ENCODE measurements around the gene APOBEC3B.

Gene APOBEC3B

DNA sequence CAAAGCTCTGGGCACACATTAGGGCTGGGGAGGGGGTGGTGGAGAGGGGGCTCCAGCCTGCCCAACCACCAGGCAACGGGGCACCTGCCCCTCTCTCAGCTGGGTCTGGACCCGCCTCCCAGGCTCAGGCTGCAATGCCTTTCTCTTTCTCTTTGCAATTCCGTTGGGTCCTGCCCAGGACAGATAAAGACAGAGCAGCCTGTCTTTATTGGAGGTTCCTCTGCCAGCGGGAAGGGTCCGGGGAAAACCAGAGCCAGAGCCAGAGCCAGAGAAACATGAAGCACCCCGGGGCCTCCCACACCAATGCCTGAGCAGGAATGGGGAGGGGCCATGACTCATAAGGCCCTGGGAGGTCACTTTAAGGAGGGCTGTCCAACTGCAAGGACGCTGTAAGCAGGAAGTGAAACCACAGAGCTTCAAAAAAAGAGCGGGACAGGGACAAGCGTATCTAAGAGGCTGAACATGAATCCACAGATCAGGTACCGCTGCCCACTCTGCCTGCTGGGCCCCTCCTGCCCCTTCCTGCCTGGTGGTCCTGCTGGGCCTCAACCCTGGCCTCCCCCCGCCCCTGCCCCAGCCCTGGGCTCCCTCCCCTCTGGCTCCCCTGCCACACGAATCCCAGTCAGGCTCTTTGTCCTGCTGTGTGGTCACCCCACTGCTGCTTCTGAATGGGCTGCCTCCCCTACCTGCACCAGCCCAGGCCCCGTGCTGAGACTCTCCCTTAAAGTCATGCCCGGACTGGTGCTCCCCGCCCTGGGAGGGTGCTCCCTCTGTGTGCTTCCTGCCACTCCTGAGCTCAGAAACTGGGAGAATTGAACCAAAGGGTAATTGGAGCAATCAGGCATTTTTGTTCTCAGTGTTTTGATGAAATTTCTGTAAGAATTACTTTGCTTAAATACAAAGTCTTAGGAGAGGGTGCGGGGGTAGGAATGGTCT is at the start of gene APOBEC3B:
Gene APOBEC3B (plus strand): TSS at position 356 of the 936 bp plus-strand sequence. CDS start 107 bp downstream, at position 463.
- TF ChIP-seq, protein P1, sequence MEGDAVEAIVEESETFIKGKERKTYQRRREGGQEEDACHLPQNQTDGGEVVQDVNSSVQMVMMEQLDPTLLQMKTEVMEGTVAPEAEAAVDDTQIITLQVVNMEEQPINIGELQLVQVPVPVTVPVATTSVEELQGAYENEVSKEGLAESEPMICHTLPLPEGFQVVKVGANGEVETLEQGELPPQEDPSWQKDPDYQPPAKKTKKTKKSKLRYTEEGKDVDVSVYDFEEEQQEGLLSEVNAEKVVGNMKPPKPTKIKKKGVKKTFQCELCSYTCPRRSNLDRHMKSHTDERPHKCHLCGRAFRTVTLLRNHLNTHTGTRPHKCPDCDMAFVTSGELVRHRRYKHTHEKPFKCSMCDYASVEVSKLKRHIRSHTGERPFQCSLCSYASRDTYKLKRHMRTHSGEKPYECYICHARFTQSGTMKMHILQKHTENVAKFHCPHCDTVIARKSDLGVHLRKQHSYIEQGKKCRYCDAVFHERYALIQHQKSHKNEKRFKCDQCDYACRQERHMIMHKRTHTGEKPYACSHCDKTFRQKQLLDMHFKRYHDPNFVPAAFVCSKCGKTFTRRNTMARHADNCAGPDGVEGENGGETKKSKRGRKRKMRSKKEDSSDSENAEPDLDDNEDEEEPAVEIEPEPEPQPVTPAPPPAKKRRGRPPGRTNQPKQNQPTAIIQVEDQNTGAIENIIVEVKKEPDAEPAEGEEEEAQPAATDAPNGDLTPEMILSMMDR (IDR thresholded peaks at IDR 0.05; ENCODE audit: extremely low read depth, missing control alignments): no peak
- peak; percentile 85 for DNase-seq (ENCODE audit: low spot score)

- TF ChIP-seq, protein P1 (IDR thresholded peaks at IDR 0.05; ENCODE audit: extremely low read depth, missing control alignments): no peak
- DNase-seq (ENCODE audit: low spot score): no peak
Measured at GRCh38 chr22:38935023-38935422, 47.1 kb upstream of the APOBEC3B start.

GRCh38 chr22:38935616-38936015 is 46.5 kb upstream of the APOBEC3B start:
- DNase-seq (ENCODE audit: low spot score): no peak
- TF ChIP-seq, protein P1 (IDR thresholded peaks at IDR 0.05; ENCODE audit: extremely low read depth, missing control alignments): no peak

DNA sequence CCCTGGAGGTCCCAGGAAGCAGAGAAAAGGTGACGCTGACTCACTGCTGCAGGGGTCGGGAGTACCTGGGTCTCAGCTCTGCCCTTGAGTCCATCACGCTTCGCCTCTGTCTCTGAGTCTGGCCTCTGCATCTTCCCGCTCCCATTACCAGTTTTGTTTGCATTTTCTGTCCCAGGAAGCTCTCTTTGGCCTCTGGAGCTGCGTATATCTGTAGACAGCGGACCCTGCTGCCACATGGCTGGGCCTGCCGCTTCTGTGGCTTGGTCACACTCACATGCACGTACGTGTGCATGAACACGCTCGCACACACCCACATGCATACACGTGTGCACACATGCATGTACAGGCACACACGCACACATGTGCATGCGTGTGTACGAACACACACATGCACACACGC is 45.6 kb upstream of the APOBEC3B start:
- TF ChIP-seq, protein P1 (IDR thresholded peaks at IDR 0.05; ENCODE audit: extremely low read depth, missing control alignments): no peak
- no peak for DNase-seq (ENCODE audit: low spot score)

DNA sequence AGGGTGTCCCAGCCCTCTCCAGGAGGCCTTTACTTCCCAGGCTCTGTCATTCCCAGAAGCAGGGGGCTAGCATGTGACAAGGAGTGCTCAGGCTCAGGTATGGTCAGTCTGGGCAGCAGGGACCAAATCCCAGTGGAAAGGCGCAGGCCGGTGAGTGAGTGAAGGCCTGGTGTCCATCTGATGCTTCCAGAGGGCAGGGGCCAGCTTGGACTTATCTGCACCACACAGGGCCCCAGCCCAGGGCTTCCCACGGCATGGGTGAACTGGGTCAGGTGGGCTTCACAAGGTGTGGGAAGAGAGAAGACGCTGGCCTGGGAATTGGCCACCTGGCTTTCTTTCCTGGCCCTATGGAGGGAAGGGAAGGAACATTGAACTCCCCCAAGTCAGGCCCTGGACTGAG is 45.1 kb upstream of the APOBEC3B start:
- DNase-seq (ENCODE audit: low spot score): no peak
- TF ChIP-seq, protein P1 (IDR thresholded peaks at IDR 0.05; ENCODE audit: extremely low read depth, missing control alignments): no peak

GRCh38 chr22:38937541-38937940 is 44.6 kb upstream of the APOBEC3B start:
- TF ChIP-seq, protein P1 (IDR thresholded peaks at IDR 0.05; ENCODE audit: extremely low read depth, missing control alignments): no peak
- DNase-seq (ENCODE audit: low spot score): no peak

DNA sequence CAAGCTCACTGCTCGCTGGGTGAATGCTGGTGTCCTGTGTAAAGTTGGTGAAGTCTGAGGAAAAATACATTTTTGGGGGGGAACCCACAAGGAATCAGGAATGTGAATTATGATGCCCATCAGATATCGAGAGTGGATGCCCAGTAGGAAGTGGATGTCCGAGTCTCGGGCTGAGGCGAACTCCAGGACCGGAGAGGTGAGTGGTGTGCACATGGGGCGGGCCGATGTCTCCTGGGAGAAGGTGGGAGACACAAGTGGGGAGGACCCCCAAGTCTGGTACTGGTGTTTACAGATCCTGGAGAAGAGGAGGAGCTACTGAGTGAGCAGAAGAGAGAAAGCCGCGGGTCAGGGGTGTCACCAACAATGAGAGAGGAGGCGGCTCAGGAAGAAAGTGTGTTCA is 43.9 kb upstream of the APOBEC3B start:
- TF ChIP-seq, protein P1 (IDR thresholded peaks at IDR 0.05; ENCODE audit: extremely low read depth, missing control alignments): no peak
- no peak for DNase-seq (ENCODE audit: low spot score)

Measured in GM20000 (cell line).